H7 (cell line): Measurements from ENCODE around the gene TNIP2. TPM values are rescaled to one million over a fixed set of nuclear protein-coding genes. Genes with fewer than 3 reads are reported as not detected.
A peak's percentile ranks its signal among the peaks of the same experiment; 100 is the strongest.
"Not testable (repeated sequence)": the region's sequence is repeated elsewhere in the genome, so short reads cannot be mapped to it uniquely, and the experiment has no call there.

Source experiments
- DNase-seq: peaks from one replicate; pipeline ENCODE4 v3.0.0; 2012
- H3K27me3 ChIP-seq: 2 replicates; pipeline ENCODE4 v1.6.0; 2011; ENCODE audit warnings: mild to moderate bottlenecking, low read length; ENCODE audit not compliant: control insufficient read depth, insufficient read depth
- H3K36me3 ChIP-seq: replicated peaks from 2 replicates; pipeline ENCODE4 v1.5.1; 2011; ENCODE audit warnings: low read length; ENCODE audit not compliant: control insufficient read depth, insufficient read depth
- H3K4me3 ChIP-seq: 2 replicates; pipeline ENCODE4 v1.5.1; 2011; ENCODE audit warnings: low read depth, mild to moderate bottlenecking, control low read depth, low read length, moderate library complexity; ENCODE audit not compliant: insufficient read depth
- total RNA-seq: library from RNA; depleted of rRNA; stranded (reverse); fragments of >200 nt; shearing (Covaris generic); gene quantifications from 2 replicates; pipeline ENCODE4 v1.2.3, GENCODE V29; 2014

The TNIP2 gene
- total RNA-seq, 1 experiment from 2014 or later = 51.3 TPM

DNA sequence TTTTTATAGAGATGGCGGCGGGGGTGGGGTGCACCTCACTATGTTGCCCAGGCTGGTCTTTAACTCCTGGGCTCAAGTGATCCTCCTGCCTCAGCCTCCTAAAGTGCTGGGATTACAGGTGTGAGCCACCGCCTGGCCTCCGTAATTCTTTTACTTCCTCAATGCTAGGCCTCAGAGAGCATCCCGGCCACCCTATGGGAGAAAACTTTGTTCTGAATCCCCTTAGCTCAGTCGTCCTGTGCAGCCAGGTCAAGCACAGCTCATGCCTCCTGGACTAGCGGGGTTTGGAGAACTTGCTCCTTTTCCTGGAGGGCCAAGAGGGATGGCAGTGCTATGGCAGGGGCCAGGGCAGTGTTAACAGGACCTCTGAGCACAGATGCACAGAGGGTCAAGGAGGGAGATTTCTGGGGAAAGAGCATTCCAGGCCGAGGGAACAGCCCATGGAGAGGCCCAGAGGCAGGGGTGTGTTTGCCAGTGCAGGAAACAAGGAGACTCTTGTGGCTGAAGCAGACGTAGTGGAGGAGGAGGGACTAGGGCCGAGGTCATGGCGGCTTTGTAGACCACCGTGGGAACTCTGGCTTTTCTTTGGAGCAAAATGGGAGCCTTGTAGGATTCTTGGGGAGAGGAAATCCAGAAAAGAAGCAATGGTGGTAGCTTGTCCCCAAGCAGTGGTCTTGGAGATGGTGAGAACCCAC is 9.8 kb upstream of the TNIP2 start:
- no peak for DNase-seq
- Histone ChIP-seq H3K27me3 (no peaks in the 10 kb centered on the region), H3K36me3 (no peaks in the 10 kb centered on the region), H3K4me3 (no peak overlapping the region)

- DNase-seq = no peak
- Histone ChIP-seq H3K4me3 (peak overlapping the region; percentile 2; the same call in 1 of the 2 replicates), H3K36me3 (no peaks in the 10 kb centered on the region), H3K27me3 (no peaks in the 10 kb centered on the region)
Observed at GRCh38 chr4:2763511-2763967, 7.4 kb upstream of the TNIP2 start.

- DNase-seq, H3K36me3 ChIP-seq, H3K4me3 ChIP-seq, H3K27me3 ChIP-seq: not testable (repeated sequence)
Observed at GRCh38 chr4:2762486-2763370, 6.6 kb upstream of the TNIP2 start.

GRCh38 chr4:2762048-2762447 is 5.9 kb upstream of the TNIP2 start:
- peak; percentile 30 for DNase-seq
- no peak overlapping the region for H3K4me3 ChIP-seq
- no peaks in the 10 kb centered on the region for H3K27me3 ChIP-seq
- no peaks in the 10 kb centered on the region for H3K36me3 ChIP-seq

DNA sequence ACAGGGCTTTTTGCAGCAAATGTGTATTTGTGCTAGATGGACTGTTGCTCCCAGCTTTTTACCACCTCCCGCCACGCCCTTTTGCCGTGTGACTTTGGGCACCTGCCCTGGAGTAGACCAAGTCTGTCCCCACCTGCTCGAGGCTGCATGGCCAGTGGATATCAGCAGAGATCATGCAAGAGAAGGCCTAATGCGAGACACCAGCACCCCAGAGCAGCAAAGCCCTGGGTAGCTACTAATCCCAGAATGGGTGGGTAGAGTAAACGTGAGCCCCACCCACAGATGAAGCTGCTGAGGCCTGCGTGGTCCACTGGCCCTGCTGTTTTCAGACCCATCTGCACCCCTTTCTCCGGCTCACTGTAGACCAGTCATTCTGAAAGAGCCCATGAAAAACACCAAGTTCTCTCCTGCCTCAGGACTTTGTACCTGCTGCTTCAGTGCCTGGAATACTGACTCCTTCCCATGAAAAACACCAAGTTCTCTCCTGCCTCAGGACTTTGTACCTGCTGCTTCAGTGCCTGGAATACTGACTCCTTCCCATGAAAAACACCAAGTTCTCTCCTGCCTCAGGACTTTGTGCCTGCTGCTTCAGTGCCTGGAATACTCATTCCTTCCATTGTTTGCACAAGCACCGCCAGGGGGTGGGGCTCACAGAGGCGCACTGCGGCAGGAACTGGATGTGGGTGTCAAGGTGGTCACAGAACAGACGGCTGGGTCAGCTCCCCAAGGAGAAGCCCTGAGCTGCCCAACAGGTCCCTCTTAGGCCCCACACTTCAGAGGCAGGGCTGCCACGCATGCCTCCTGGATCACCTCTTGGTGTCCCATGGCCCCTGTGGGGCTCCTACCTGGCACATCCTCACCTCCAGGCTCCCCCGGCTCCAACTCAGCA is 5.1 kb upstream of the TNIP2 start:
- peak; percentile 57 for DNase-seq
- Histone ChIP-seq H3K36me3 (no peaks in the 10 kb centered on the region), H3K27me3 (no peaks in the 10 kb centered on the region), H3K4me3 (no peak overlapping the region)

GRCh38 chr4:2757426-2757825 is 1.3 kb upstream of the TNIP2 start:
- Histone ChIP-seq H3K36me3 (no peaks in the 10 kb centered on the region), H3K4me3 (no peak overlapping the region), H3K27me3 (no peaks in the 10 kb centered on the region)
- DNase-seq = peak; percentile 44

- Histone ChIP-seq H3K4me3 (peak overlapping the region; percentile 21), H3K36me3 (no peaks in the 10 kb centered on the region), H3K27me3 (no peaks in the 10 kb centered on the region)
- no peak for DNase-seq
Observed at GRCh38 chr4:2756691-2757350, 685 bp upstream of the TNIP2 start.

DNA sequence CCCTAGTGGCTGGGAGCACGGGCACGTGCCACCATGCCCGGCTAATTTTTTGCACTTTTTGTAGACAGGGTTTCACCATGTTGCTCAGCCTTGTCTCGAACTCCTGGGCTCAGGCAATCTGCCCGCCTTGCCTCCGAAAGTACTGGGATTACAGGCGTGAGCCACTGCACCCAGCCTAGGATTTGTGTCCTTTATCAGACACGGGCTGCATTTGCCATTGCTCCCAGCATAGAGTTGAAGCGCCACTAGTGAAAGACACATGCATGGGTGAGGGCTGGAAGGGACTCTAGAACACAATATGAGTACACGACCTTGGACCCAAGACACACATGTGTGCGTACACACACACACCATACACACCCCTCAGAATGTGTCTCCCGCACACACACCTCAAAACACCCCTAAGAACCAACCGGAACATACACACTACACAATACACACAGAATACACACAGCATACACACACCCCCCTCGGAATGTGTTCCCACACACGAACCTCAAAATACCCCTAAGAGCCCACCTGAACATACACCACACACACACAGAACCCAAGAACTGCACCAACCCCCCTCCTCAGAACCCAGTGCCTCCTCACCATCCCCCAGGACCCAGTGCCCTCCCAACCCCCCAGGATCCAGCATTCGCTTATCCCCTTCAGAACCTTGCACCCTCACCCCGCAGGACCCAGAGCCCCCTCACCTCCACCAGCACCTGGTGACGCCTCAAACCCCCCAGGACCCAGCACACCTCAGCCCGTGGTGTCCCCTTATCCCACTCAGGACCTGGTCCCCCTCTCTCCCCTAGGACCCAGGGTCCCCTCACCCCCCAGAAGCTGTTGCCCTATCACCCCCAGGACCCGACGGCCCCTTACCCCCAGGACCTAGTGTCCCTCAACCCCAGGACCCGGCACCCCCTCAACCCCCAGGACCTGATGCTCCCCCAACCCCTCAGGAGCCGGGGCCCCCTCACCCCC is 1.0 kb downstream of the TNIP2 start:
- H3K4me3 ChIP-seq = peak overlapping the region; percentile 72
- H3K36me3 ChIP-seq = no peaks in the 10 kb centered on the region
- peak; percentile 72 for DNase-seq
- no peaks in the 10 kb centered on the region for H3K27me3 ChIP-seq

DNA sequence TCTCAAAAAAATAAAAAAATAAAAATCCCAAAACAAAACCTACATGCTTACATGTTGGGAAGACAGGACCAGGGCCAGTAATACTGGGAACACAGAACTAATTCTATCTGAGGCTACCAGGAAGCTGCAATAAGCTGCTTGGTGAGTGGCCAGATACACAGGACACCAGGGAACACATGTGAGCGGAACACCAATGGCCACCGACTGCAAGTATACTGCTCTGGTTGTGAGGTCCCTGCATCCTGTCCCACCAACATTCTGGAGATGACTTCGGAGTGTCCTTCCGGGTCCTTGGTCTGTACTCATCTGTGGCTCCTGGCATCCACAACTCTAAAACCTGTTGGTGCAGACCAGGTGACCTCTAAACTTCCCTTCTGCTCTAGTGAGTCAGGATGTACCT is 2.7 kb downstream of the TNIP2 start:
- no peaks in the 10 kb centered on the region for H3K27me3 ChIP-seq
- no peaks in the 10 kb centered on the region for H3K36me3 ChIP-seq
- DNase-seq = no peak
- no peak overlapping the region for H3K4me3 ChIP-seq

DNA sequence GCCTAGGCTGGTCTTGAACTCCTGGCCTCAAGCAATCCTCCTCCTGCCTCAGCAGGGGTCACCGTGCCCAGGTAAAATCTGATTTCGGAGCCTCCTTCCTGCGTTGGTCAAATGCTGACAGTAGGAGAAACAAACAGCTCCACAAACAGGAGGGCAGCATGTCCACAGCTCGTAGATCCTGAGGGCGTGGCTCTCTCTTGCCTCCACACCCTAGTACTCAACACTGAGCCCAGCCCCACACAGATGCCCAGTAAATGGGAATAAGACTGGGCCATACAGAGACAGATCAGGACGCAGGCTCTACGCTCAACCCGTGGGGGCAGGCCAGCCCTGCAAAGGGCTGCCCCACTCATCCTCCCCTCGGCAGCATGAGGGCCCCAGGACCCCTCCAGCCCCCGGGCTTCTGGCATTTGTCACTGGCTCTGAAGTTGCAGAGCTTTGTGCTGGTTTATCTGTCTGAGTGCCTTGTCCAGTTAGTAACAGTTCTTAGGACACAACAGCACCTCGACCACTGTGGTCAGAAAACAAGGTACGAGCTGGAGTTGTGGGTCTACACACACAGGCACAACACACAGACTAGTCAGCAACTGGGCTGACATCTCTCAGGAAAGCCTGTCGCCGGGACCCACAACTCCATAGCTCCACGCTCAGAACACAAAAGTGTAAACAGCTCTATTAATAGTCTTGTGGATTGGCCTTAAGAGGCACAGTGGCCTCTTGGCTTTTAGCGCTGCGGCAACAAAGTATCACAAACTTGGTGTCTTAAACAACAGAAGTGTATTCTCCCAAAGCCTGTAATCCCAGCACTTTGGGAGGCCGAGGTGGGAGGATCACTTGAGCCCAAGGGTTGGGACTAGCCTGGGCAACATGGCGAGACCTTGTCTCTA is 5.2 kb downstream of the TNIP2 start:
- Histone ChIP-seq H3K27me3 (no peaks in the 10 kb centered on the region), H3K36me3 (peaks cover 8% of the 10 kb centered on the region), H3K4me3 (no peak overlapping the region)
- peak; percentile 47 for DNase-seq

GRCh38 chr4:2746891-2747695 is 9.0 kb downstream of the TNIP2 start:
- Histone ChIP-seq H3K36me3 (peaks cover 26% of the 10 kb centered on the region), H3K4me3 (no peak overlapping the region), H3K27me3 (no peaks in the 10 kb centered on the region)
- no peak for DNase-seq
